NCI-H1105 treated with DMSO at 0.1 percent for 48 hours (cell line): ENCODE data around the gene UBLCP1.
"Not testable (repeated sequence)": the region's sequence is repeated elsewhere in the genome, so short reads cannot be mapped to it uniquely, and the experiment has no call there.

Experiments
- DNase-seq: peaks from one replicate; lab custom pipeline; 2025; lab: John Stamatoyannopoulos, UW

Gene UBLCP1, protein sequence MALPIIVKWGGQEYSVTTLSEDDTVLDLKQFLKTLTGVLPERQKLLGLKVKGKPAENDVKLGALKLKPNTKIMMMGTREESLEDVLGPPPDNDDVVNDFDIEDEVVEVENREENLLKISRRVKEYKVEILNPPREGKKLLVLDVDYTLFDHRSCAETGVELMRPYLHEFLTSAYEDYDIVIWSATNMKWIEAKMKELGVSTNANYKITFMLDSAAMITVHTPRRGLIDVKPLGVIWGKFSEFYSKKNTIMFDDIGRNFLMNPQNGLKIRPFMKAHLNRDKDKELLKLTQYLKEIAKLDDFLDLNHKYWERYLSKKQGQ

DNA sequence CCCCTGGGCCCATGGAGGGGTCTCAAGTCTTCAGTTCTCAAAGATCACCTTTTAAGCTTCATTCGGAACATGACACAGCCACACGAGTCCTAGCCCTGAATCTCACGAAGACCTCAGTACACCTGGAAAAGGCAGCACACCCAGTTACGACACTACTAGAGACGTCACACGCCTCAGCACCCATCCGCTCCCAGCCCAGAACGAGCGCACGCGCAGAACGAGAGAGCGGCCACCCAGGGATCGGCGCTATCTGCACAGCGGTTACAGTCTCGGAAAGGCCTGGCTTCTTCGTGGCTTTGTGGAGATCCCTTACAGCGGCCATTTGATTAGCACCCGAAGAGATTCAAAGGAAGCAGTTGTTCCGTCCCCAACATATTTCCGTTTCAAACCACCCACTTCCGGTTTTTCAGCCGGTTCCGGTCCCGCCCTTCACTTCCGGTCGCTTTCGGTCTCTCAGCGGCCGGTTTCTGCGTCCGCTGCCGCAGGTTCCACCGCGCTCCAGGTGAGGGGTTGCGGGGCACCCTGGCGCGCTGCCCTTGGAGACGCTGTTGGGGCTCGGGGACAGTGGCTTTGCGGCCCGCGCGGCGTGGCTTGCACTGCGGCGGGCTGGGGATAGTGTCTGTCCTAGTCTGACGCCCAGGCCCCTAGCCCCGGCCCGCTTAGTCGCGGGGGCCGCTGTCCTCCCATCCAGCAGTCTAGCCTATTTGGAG, at the start of gene UBLCP1:
Gene UBLCP1, plus strand, starts transcription at position 432 of the 710 bp plus-strand sequence. CDS start 5,626 bp downstream, outside the sequence.
- DNase-seq = peak; percentile 84

DNA sequence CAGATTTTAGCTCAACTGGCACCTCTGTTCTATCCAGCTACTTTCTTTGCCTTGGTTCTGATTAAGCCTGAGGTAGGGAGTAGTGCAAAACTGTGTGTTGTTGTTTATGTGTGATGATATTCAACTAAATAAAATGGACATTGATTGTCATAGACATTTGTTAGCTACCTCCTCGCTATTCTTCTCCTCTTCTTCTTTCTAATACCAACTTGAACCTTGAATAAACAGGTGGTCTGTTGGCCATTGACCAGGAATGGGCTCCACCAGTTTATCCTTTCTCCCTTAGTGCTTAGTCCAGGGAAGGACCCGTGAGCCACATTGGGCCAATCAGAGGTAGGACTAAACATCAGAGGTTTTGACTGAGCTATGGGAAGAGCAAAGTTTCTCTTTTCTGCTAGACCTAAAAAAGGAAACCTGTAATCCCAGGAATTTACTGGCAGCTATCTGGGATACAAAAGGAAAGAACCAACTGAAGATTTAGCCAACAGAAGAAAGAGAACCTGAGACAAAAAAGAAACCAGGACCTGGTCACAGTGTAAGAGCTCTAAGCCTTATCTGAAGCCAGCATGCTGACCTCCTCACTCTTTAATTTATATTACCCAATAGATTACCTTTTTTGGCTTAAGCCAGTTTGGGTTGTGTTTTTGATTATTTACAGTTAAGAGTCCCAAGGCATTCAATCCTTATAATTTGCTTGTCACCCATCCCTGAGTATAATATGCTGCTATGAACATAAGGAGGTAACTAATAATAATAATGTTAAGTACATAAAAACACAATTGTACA, 48.4 kb upstream of the UBLCP1 start:
- no peak for DNase-seq

GRCh38 chr5:159215886-159216285, 47.2 kb upstream of the UBLCP1 start:
- DNase-seq = no peak

DNA sequence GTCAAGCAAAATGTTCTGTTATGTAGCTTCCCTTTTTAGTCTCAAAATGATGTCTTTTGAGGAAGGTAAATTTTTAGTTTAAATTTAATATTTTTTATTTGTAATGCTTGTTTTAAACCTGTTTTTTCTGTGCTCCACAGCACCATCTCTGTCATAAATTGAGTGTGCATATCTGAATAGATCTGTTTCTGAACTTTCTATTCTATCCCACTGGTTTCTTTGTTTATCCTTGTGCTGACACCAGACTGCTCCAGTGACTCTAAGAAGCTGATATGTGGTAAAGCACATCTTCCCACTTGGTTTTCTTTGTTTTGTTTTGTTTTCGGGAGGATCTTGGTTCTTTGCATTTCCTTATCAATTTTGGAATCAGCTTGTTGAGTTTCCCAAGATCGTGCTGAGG, 46.6 kb upstream of the UBLCP1 start:
- DNase-seq = no peak

DNA sequence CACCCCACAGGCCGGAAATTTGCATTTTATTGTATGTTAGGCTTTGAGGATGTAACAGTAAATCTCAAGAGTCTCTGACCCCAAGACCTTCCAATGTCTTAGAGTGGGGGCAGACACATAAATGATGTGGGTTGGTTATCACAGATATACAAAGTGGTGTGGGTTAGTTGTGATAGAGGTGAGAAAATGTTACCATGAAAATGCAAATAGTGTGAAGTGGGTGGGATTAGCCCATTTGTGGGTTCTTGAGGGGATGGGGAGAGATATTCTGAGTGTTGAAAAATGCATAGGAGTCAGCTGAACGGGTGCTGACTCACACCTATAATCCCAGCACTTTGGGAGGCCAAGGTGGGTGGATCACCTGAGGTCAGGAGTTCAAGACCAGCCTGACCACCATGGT, 45.9 kb upstream of the UBLCP1 start:
- DNase-seq = no peak

- no peak for DNase-seq
Observed at GRCh38 chr5:159218595-159219023, 44.5 kb upstream of the UBLCP1 start.

DNA sequence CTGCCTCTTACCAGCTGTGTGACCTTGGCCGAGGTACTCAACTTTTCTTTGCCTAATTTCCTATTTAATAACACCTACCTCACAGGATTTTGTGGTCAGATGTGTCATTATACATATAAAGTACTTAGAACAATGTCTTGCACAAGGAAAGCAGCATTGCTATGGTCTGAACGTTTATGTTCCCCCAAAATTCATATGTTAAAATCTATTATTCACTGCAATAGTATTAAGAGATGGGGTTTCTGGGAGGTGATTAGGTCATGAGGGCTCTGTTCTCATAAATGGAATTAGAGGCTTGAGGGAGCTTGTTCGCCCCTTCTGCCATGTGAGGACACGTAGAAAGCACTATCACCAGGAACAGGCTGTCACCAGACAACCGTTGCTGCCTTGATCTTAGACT, 42.9 kb upstream of the UBLCP1 start:
- no peak for DNase-seq

DNA sequence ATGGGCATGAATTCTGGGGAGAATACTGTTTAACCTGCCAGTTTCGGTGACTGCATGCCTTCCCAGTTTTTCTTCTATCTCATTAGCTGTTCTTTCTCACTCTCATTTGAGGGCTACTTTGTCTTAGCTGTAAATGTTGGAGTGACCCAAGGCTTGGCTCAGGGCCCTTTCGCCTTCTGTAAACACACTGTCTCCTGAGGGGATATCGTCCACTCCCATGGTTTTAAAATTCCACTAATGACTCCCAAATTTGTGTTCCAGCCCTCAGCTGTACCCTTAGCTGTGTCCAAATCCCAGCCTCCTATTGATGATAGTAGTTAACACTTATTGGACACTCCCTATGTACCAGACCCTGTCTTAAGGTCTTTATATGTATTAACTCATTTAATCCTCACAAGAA, 39.6 kb upstream of the UBLCP1 start:
- no peak for DNase-seq

- no peak for DNase-seq
Observed at GRCh38 chr5:159224471-159224870, 38.6 kb upstream of the UBLCP1 start.

DNA sequence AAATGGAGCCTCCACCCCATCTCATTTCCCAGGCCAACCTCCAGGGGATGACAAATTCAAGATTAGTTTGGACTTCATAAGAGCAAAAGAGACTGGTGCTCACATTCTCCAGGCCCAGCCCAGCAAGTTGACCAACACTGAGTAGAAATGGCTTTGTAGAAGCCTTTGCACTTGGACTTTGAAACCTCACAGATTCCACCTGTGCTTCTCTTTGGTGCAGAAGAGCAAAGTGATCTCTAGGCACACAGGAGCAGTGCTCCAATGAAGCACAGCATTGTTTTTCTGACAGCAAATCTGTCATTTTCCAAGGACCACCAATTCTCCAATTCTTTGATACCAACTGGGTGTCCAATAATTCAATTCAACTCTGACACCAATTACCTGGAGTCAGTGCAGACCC, 36.6 kb upstream of the UBLCP1 start:
- no peak for DNase-seq

- no peak for DNase-seq
Observed at GRCh38 chr5:159227452-159227851, 35.6 kb upstream of the UBLCP1 start.

GRCh38 chr5:159228097-159228496, 35.0 kb upstream of the UBLCP1 start:
- not testable (repeated sequence) for DNase-seq

DNA sequence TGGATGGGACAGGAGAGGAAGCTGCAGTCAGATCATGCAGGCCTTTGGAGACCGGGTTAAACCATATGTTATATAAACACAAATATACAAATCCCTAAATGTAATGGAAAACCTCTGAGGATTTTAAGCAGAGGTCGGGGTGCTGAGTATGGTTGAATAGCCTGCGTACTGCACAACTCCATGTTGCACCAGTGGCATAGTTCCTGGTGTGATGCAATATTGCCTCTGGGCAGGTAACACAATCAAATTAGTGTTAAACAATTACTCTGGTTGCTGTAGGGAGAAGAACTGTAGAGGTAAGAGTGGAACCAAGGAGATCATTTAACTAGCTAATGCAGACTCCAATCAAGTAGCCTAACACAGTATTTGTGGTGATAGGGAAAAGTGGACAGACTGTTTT, 32.4 kb upstream of the UBLCP1 start:
- DNase-seq = no peak

- DNase-seq = no peak
Observed at GRCh38 chr5:159231167-159231566, 31.9 kb upstream of the UBLCP1 start.

GRCh38 chr5:159235871-159236520, 27.1 kb upstream of the UBLCP1 start:
- not testable (repeated sequence) for DNase-seq

GRCh38 chr5:159240301-159240870, 22.7 kb upstream of the UBLCP1 start:
- no peak for DNase-seq

DNA sequence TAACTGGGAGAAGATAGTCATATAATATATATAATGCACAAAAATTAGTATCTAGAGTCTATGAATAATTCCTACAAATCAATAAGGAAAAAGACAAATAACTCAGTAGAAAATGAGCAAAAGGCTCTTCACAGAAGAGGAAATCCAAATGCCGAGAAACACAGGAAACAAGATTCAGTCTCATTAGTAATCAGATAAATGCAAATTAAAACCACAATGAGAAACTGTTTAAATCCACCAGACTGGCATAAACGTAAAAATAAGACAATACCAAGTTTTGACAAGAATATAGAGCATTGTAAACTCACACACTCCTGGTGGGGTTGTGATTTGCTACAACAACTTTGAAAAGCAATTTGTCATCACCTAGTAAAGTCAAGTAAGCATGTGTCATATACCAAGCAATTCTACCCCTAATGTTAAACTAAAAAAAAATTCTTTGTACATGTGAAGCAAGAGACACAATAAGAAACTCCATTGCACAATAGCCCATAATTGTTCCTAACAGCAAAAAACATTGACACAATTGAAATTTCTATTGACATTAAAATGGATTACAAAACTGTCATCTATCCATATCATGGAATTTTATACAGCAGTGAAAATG, 21.0 kb upstream of the UBLCP1 start:
- no peak for DNase-seq

DNA sequence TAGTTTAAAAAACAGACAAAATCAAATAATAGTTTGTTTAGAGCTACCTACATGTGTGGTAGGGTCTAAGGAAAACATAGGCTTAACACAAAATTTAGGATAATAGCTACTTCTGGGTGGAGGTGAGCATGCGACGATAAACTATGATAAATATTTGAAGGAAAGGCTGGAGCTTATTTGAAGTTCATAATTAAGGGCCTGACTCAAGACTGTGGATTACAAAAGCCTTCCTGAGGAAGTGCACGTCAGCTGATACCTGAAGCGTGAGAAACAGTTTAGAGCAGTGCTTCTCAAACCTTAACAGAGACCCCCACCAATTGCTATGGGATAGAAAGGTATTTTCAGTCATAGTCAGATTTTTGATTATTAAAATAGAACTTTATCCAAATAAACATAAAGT, 20.4 kb upstream of the UBLCP1 start:
- no peak for DNase-seq

GRCh38 chr5:159243385-159243784, 19.7 kb upstream of the UBLCP1 start:
- no peak for DNase-seq

- DNase-seq = no peak
Observed at GRCh38 chr5:159244163-159244562, 18.9 kb upstream of the UBLCP1 start.

GRCh38 chr5:159244890-159245289, 18.2 kb upstream of the UBLCP1 start:
- DNase-seq = no peak
